ENCODE measurements around the gene SPAG16.
A peak's percentile ranks its signal among the peaks of the same experiment; 100 is the strongest.

Gene SPAG16

GRCh38 chr2:214064471-214064870 is 780.2 kb downstream of the SPAG16 start:
- TF ChIP-seq, protein P1, sequence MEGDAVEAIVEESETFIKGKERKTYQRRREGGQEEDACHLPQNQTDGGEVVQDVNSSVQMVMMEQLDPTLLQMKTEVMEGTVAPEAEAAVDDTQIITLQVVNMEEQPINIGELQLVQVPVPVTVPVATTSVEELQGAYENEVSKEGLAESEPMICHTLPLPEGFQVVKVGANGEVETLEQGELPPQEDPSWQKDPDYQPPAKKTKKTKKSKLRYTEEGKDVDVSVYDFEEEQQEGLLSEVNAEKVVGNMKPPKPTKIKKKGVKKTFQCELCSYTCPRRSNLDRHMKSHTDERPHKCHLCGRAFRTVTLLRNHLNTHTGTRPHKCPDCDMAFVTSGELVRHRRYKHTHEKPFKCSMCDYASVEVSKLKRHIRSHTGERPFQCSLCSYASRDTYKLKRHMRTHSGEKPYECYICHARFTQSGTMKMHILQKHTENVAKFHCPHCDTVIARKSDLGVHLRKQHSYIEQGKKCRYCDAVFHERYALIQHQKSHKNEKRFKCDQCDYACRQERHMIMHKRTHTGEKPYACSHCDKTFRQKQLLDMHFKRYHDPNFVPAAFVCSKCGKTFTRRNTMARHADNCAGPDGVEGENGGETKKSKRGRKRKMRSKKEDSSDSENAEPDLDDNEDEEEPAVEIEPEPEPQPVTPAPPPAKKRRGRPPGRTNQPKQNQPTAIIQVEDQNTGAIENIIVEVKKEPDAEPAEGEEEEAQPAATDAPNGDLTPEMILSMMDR (IDR thresholded peaks at IDR 0.05; ENCODE audit: low read depth, low read length) = no peak
- no peak for DNase-seq (ENCODE audit: low read depth, low spot score)
- in situ Hi-C loops (cut with HindIII; ENCODE audit: low sequenced_read_pairs) = no loop called here
- H3K4me3 ChIP-seq (ENCODE audit: low read depth, low read length) = no peak overlapping the region

DNA sequence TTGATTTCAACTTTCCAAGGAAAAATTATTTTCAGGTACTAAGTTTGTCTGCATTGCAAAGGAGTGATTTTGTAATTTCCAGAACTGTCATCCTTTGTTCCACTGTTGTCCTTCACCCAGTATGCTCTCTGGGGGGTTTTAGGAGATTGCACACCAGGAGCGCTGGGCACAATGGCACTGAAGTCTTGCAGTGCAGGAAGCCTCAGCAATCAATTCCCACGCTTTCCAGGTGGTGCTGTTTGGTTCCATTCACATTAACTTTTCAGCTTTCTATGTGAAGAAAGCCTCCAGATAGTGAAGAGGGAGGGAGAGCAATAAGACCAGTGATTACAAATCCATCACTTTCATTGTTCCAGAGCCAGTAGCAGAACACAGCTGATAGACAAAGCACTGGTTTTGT is 782.6 kb downstream of the SPAG16 start:
- DNase-seq (ENCODE audit: low read depth, low spot score) = no peak
- no peak overlapping the region for H3K4me3 ChIP-seq (ENCODE audit: low read depth, low read length)
- in situ Hi-C loops (cut with HindIII; ENCODE audit: low sequenced_read_pairs) = no loop called here
- TF ChIP-seq, protein P1 (IDR thresholded peaks at IDR 0.05; ENCODE audit: low read depth, low read length) = no peak

- H3K4me3 ChIP-seq (ENCODE audit: low read depth, low read length) = no peak overlapping the region
- peak; percentile 95 for DNase-seq (ENCODE audit: low read depth, low spot score)
- TF ChIP-seq, protein P1 (IDR thresholded peaks at IDR 0.05; ENCODE audit: low read depth, low read length) = no peak
- in situ Hi-C loops (cut with HindIII; ENCODE audit: low sequenced_read_pairs) = no loop called here
Measured at GRCh38 chr2:214069254-214069653, 785.0 kb downstream of the SPAG16 start.

- no peak overlapping the region for H3K4me3 ChIP-seq (ENCODE audit: low read depth, low read length)
- TF ChIP-seq, protein P1 (IDR thresholded peaks at IDR 0.05; ENCODE audit: low read depth, low read length) = no peak
- in situ Hi-C loops (cut with HindIII; ENCODE audit: low sequenced_read_pairs) = no loop called here
- no peak for DNase-seq (ENCODE audit: low read depth, low spot score)
Measured at GRCh38 chr2:214075456-214075855, 791.2 kb downstream of the SPAG16 start.

- DNase-seq (ENCODE audit: low read depth, low spot score) = no peak
- TF ChIP-seq, protein P1 (IDR thresholded peaks at IDR 0.05; ENCODE audit: low read depth, low read length) = no peak
- in situ Hi-C loops (cut with HindIII; ENCODE audit: low sequenced_read_pairs) = no loop called here
- no peak overlapping the region for H3K4me3 ChIP-seq (ENCODE audit: low read depth, low read length)
Measured at GRCh38 chr2:214076527-214076926, 792.3 kb downstream of the SPAG16 start.

GRCh38 chr2:214077727-214078126 is 793.5 kb downstream of the SPAG16 start:
- no peak overlapping the region for H3K4me3 ChIP-seq (ENCODE audit: low read depth, low read length)
- TF ChIP-seq, protein P1 (IDR thresholded peaks at IDR 0.05; ENCODE audit: low read depth, low read length) = no peak
- no peak for DNase-seq (ENCODE audit: low read depth, low spot score)
- in situ Hi-C loops (cut with HindIII; ENCODE audit: low sequenced_read_pairs) = no loop called here

DNA sequence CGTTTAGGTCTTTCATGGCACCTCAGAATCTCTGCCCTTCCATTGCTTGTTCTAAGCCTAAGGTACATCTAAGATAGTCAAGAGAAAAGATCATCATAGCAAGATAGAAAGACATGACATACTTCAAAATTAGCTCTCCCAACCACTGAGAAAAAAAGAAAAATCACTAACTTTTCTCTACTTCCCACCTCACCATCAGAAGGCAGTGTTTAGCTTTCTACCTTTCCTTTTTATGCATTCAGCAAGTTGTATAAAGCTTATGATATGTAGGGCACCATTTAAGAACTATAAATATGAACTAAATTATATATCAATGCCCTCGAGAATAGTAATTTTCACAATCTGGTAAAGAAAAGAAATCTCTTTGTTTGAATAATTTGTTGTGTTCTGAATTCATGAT is 794.8 kb downstream of the SPAG16 start:
- in situ Hi-C loops (cut with HindIII; ENCODE audit: low sequenced_read_pairs) = no loop called here
- no peak overlapping the region for H3K4me3 ChIP-seq (ENCODE audit: low read depth, low read length)
- no peak for DNase-seq (ENCODE audit: low read depth, low spot score)
- TF ChIP-seq, protein P1 (IDR thresholded peaks at IDR 0.05; ENCODE audit: low read depth, low read length) = no peak
